ENCODE results near the gene ALDH1A2.
A peak's percentile ranks its signal among the peaks of the same experiment; 100 is the strongest.

The ALDH1A2 gene

GRCh38 chr15:58066042-58066867 lies 744 bp upstream of the ALDH1A2 start (continued):
- TF ChIP-seq ZFHX2 (tag by site-specific recombination; conservative IDR thresholded peaks at IDR 0.05) (peak; percentile 56), ZNF26 (tag by site-specific recombination; IDR thresholded peaks at IDR 0.05) (no peak), ZFP69B (tag by site-specific recombination; IDR thresholded peaks at IDR 0.05) (0 out of 2 replicates have a peak, but pooled peaks have one; percentile 31), ZNF366 (tag by site-specific recombination; conservative IDR thresholded peaks at IDR 0.05) (no peak), TRIM28 (IDR thresholded peaks at IDR 0.05; ENCODE audit: borderline replicate concordance, low read length) (no peak), ZBTB48 (tag by site-specific recombination; IDR thresholded peaks at IDR 0.05) (peak; percentile 92), ZNF596 (tag by site-specific recombination; IDR thresholded peaks at IDR 0.05) (no peak), ZNF664 (tag by site-specific recombination; IDR thresholded peaks at IDR 0.05) (no peak), ZNF501 (tag by site-specific recombination; IDR thresholded peaks at IDR 0.05) (no peak), ZBTB10 (tag by site-specific recombination; IDR thresholded peaks at IDR 0.05) (peak; percentile 73; the same call in 1 of the 2 replicates), ZNF785 (tag by site-specific recombination; IDR thresholded peaks at IDR 0.05) (no peak), KLF16 (tag by site-specific recombination; IDR thresholded peaks at IDR 0.05) (peak; percentile 60; the same call in 1 of the 2 replicates), ZNF335 (tag by site-specific recombination; conservative IDR thresholded peaks at IDR 0.05) (peak; percentile 55), SALL2 (tag by site-specific recombination; IDR thresholded peaks at IDR 0.05; ENCODE audit: borderline replicate concordance) (no peak), ZNF214 (tag by site-specific recombination; IDR thresholded peaks at IDR 0.05; ENCODE audit: borderline replicate concordance) (no peak), SETDB1 (IDR thresholded peaks at IDR 0.05; ENCODE audit: insufficient read length, low read length) (no peak), ZFP41 (tag by site-specific recombination; IDR thresholded peaks at IDR 0.05; ENCODE audit: borderline replicate concordance) (no peak), ZNF571 (tag by site-specific recombination; IDR thresholded peaks at IDR 0.05) (no peak), SP3 (tag by site-specific recombination; IDR thresholded peaks at IDR 0.05) (peak; percentile 32), ZNF350 (tag by site-specific recombination; IDR thresholded peaks at IDR 0.05) (no peak), GLIS1 (tag by site-specific recombination; IDR thresholded peaks at IDR 0.05) (no peak), ZNF510 (tag by site-specific recombination; IDR thresholded peaks at IDR 0.05; ENCODE audit: insufficient replicate concordance) (no peak), REPIN1 (tag by site-specific recombination; IDR thresholded peaks at IDR 0.05; ENCODE audit: low read depth) (no peak), ZNF692 (tag by site-specific recombination; IDR thresholded peaks at IDR 0.05) (peak; percentile 63; the same call in 1 of the 2 replicates), ZFP37 (tag by site-specific recombination; IDR thresholded peaks at IDR 0.05) (peak; percentile 67), INSM2 (tag by site-specific recombination; IDR thresholded peaks at IDR 0.05) (no peak)
- TF ChIP-seq, protein P1, sequence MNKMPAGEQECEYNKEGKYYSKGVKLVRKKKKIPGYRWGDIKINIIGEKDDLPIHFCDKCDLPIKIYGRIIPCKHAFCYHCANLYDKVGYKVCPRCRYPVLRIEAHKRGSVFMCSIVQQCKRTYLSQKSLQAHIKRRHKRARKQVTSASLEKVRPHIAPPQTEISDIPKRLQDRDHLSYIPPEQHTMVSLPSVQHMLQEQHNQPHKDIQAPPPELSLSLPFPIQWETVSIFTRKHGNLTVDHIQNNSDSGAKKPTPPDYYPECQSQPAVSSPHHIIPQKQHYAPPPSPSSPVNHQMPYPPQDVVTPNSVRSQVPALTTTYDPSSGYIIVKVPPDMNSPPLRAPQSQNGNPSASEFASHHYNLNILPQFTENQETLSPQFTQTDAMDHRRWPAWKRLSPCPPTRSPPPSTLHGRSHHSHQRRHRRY (tag by site-specific recombination; IDR thresholded peaks at IDR 0.05), result no peak
- TF ChIP-seq, protein P2, sequence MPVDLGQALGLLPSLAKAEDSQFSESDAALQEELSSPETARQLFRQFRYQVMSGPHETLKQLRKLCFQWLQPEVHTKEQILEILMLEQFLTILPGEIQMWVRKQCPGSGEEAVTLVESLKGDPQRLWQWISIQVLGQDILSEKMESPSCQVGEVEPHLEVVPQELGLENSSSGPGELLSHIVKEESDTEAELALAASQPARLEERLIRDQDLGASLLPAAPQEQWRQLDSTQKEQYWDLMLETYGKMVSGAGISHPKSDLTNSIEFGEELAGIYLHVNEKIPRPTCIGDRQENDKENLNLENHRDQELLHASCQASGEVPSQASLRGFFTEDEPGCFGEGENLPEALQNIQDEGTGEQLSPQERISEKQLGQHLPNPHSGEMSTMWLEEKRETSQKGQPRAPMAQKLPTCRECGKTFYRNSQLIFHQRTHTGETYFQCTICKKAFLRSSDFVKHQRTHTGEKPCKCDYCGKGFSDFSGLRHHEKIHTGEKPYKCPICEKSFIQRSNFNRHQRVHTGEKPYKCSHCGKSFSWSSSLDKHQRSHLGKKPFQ (tag by site-specific recombination; IDR thresholded peaks at IDR 0.05), result no peak
